H9 (cell line): Measurements from ENCODE around the gene HGS. TPM values are rescaled to one million over a fixed set of nuclear protein-coding genes. Genes with fewer than 3 reads are reported as not detected.
A peak's percentile ranks its signal among the peaks of the same experiment; 100 is the strongest.
"Not testable (repeated sequence)": the region's sequence is repeated elsewhere in the genome, so short reads cannot be mapped to it uniquely, and the experiment has no call there.

Source experiments
- DNase-seq: peaks from one replicate; pipeline ENCODE4 v3.0.0-alpha.2; 2017
- H2AFZ ChIP-seq: one replicate; pipeline ENCODE4 v1.6.1; 2013; ENCODE audit warnings: mild to moderate bottlenecking, low read length, control low read depth, moderate library complexity
- H2AK5ac ChIP-seq: 2 replicates; pipeline ENCODE4 v1.6.1; 2013; ENCODE audit warnings: low read length, control low read depth, mixed read lengths; ENCODE audit not compliant: insufficient read length
- H2BK120ac ChIP-seq: one replicate; pipeline ENCODE4 v1.6.1; 2013; ENCODE audit warnings: low read depth, mild to moderate bottlenecking, low read length, control low read depth, inconsistent platforms; ENCODE audit not compliant: poor library complexity, severe bottlenecking
- H2BK12ac ChIP-seq: 2 replicates; pipeline ENCODE4 v1.6.1; 2013; ENCODE audit warnings: low read length, control low read depth, mixed read lengths, low read depth; ENCODE audit not compliant: insufficient read length
- H2BK15ac ChIP-seq: 2 replicates; pipeline ENCODE4 v1.6.1; 2013; ENCODE audit warnings: low read depth, low read length, control low read depth
- H2BK20ac ChIP-seq: one replicate; pipeline ENCODE4 v1.6.1; 2013; ENCODE audit warnings: low read depth, mild to moderate bottlenecking, low read length, control low read depth, inconsistent platforms; ENCODE audit not compliant: poor library complexity, severe bottlenecking
- H2BK5ac ChIP-seq: 2 replicates; pipeline ENCODE4 v1.6.1; 2013; ENCODE audit warnings: low read length, control low read depth, mixed read lengths; ENCODE audit not compliant: insufficient read length
- H3K14ac ChIP-seq: 2 replicates; pipeline ENCODE4 v1.6.1; 2013; ENCODE audit warnings: low read length, control low read depth; ENCODE audit not compliant: insufficient read depth
- H3K18ac ChIP-seq: 2 replicates; pipeline ENCODE4 v1.6.1; 2013; ENCODE audit warnings: low read depth, mild to moderate bottlenecking, mixed read lengths, low read length, control low read depth; ENCODE audit not compliant: insufficient read length
- H3K23ac ChIP-seq: 2 replicates; pipeline ENCODE4 v1.6.1; 2013; ENCODE audit warnings: low read length, control low read depth, mixed read lengths, low read depth; ENCODE audit not compliant: insufficient read length
- H3K23me2 ChIP-seq: 2 replicates; pipeline ENCODE4 v1.6.1; 2013; ENCODE audit warnings: low read depth, mild to moderate bottlenecking, mixed read lengths, low read length, control low read depth; ENCODE audit not compliant: insufficient read length, poor library complexity, severe bottlenecking
- H3K27ac ChIP-seq: 2 replicates; pipeline ENCODE4 v1.5.1; 2013; ENCODE audit warnings: low read length, control low read depth, mixed read lengths, low read depth; ENCODE audit not compliant: insufficient read length
- H3K27me3 ChIP-seq: 2 replicates; pipeline ENCODE4 v1.6.1; 2013; ENCODE audit warnings: low read length, control low read depth, inconsistent platforms; ENCODE audit not compliant: insufficient read depth
- H3K4ac ChIP-seq: 2 replicates; pipeline ENCODE4 v1.6.1; 2013; ENCODE audit warnings: low read depth, mild to moderate bottlenecking, control low read depth, inconsistent platforms, low read length, moderate library complexity
- H3K4me1 ChIP-seq: 2 replicates; pipeline ENCODE4 v1.6.1; 2013; ENCODE audit warnings: low read length, control low read depth, inconsistent platforms; ENCODE audit not compliant: insufficient read depth
- H3K4me2 ChIP-seq: 2 replicates; pipeline ENCODE4 v1.6.1; 2013; ENCODE audit warnings: low read length, control low read depth, mixed read lengths; ENCODE audit not compliant: insufficient read length, insufficient read depth
- H3K56ac ChIP-seq: 2 replicates; pipeline ENCODE4 v1.6.1; 2013; ENCODE audit warnings: low read depth, mild to moderate bottlenecking, mixed read lengths, low read length, control low read depth; ENCODE audit not compliant: insufficient read length
- H3K79me1 ChIP-seq: 2 replicates; pipeline ENCODE4 v1.6.1; 2013; ENCODE audit warnings: low read depth, mild to moderate bottlenecking, moderate library complexity, low read length, control low read depth, inconsistent platforms; ENCODE audit not compliant: insufficient read depth, poor library complexity, severe bottlenecking
- H3K79me2 ChIP-seq: 2 replicates; pipeline ENCODE4 v1.6.1; 2013; ENCODE audit warnings: low read length, control low read depth, inconsistent platforms; ENCODE audit not compliant: insufficient read depth
- H3K9ac ChIP-seq: 2 replicates; pipeline ENCODE4 v1.6.1; 2013; ENCODE audit warnings: low read length, control low read depth, mixed read lengths; ENCODE audit not compliant: insufficient read length; ENCODE audit errors: extremely low read depth
- H3K9me3 ChIP-seq: one replicate; pipeline ENCODE4 v1.6.1; 2013; ENCODE audit warnings: low read depth, low read length, inconsistent platforms; ENCODE audit not compliant: control insufficient read depth
- H3T11ph ChIP-seq: one replicate; pipeline ENCODE4 v1.6.1; 2013; ENCODE audit warnings: mild to moderate bottlenecking, low read length, control low read depth, inconsistent platforms
- H4K20me1 ChIP-seq: one replicate; pipeline ENCODE4 v1.6.1; 2013; ENCODE audit not compliant: control insufficient read depth, insufficient read length, insufficient read depth
- H4K5ac ChIP-seq: 2 replicates; pipeline ENCODE4 v1.6.1; 2013; ENCODE audit warnings: low read depth, mild to moderate bottlenecking, mixed read lengths, low read length, control low read depth; ENCODE audit not compliant: insufficient read length
- H4K8ac ChIP-seq: replicated peaks from 2 replicates; pipeline ENCODE4 v1.6.1; 2013; ENCODE audit warnings: low read length, control low read depth, mixed read lengths, low read depth; ENCODE audit not compliant: insufficient read length
- H4K91ac ChIP-seq: 2 replicates; pipeline ENCODE4 v1.6.1; 2013; ENCODE audit warnings: low read depth, mild to moderate bottlenecking, moderate library complexity, mixed read lengths, low read length, control low read depth; ENCODE audit not compliant: insufficient read length
- H3K27ac Mint-ChIP-seq, 3 experiments: 2 replicates in 2 of 3; 3 replicates in 1 of 3; pipeline ENCODE4 v1.8.0; 2020 to 2021; ENCODE audit warnings: mixed read lengths in 3 of 3, mild to moderate bottlenecking in 1 of 3, moderate library complexity in 1 of 3
- H3K27me3 Mint-ChIP-seq: 2 replicates; pipeline ENCODE4 v1.8.0; 2021; ENCODE audit warnings: low read depth, mild to moderate bottlenecking, moderate library complexity, mixed read lengths
- H3K36me3 Mint-ChIP-seq, 3 experiments: 2 replicates in 2 of 3; 3 replicates in 1 of 3; pipeline ENCODE4 v1.8.0; 2020 to 2021; ENCODE audit warnings: low read depth in 3 of 3, mixed read lengths in 3 of 3; ENCODE audit not compliant: insufficient read depth in 1 of 3
- H3K4me1 Mint-ChIP-seq, 2 experiments: 2 replicates each; pipeline ENCODE4 v1.8.0; 2020; ENCODE audit warnings: mixed read lengths in 2 of 2
- H3K4me3 Mint-ChIP-seq, 2 experiments: 2 replicates in 1 of 2; 3 replicates in 1 of 2; pipeline ENCODE4 v1.8.0; 2020 to 2021; ENCODE audit warnings: mild to moderate bottlenecking in 2 of 2, mixed read lengths in 2 of 2, moderate library complexity in 1 of 2
- H3K9me3 Mint-ChIP-seq, 2 experiments: 2 replicates in 1 of 2; 3 replicates in 1 of 2; pipeline ENCODE4 v1.8.0; 2020; ENCODE audit warnings: mild to moderate bottlenecking in 2 of 2, mixed read lengths in 2 of 2, moderate library complexity in 1 of 2
- WGBS: extraction: QIAGEN DNeasy Blood & Tissue Kit; methylation state at CpG from one replicate; pipeline ENCODE4 v1.1.7; 2013; ENCODE audit warnings: missing lambda C conversion rate, low lambda C conversion rate, mixed read lengths; ENCODE audit not compliant: insufficient read length; ENCODE audit errors: extremely low coverage; 5-methylcytosine and 5-hydroxymethylcytosine counted together
- total RNA-seq: library from RNA; stranded (reverse); gene quantifications from 2 replicates; pipeline ENCODE4 v1.2.1, GENCODE V29; 2021
- TF ChIP-seq, protein P1 (sequence below): fragments of 200-600 bp; sonication (generic); conservative IDR thresholded peaks from 3 replicates; pipeline ENCODE4 v1.8.0; 2021; ENCODE audit warnings: antibody characterized with exemption, mild to moderate bottlenecking

The HGS gene
- total RNA-seq, 1 experiment from 2014 or later: 106 TPM

DNA sequence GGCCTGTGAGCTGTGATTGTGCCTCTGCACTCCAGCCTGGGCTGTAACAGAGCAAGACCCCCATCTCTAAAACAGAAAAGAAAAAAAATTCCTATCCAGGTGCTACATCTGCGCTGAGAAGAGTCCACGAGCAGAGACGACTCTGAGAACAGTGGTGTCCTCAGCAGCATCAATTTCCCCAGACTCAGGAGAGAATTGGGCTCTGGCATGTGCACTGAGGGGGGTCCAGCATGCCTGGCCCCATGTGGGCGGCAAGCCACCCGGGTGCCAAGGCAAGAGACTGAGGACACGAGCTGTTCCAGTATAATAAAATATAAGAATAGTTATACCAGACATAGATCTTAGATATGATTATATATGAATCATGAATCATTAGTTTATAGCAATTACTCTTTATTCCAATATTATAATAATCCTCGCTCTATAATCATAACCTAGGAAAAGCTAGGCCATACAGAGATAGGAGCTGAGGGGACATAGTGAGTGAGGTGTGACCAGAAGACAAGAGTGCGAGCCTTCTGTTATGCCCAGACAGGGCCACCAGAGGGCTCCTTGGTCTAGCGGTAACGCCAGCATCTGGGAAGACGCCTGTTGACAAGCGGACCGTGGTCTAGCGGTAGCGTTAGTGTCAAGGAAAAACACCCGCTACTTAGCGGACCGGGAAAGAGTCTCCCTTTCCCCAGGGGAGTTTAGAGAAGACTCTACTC is 8.1 kb upstream of the HGS start:
- peak; percentile 61 for DNase-seq
- not testable (repeated sequence) for H2BK5ac ChIP-seq, H3T11ph ChIP-seq, H3K27me3 Mint-ChIP-seq, H4K91ac ChIP-seq, H2BK12ac ChIP-seq, H2AFZ ChIP-seq, H3K27ac Mint-ChIP-seq, H2BK120ac ChIP-seq, H2AK5ac ChIP-seq, H2BK20ac ChIP-seq, H3K23ac ChIP-seq, H3K4me1 Mint-ChIP-seq, H3K18ac ChIP-seq, H3K9ac ChIP-seq, H3K27me3 ChIP-seq, H2BK15ac ChIP-seq, H3K79me1 ChIP-seq, H3K9me3 Mint-ChIP-seq, H4K20me1 ChIP-seq, H3K27ac ChIP-seq, H3K4me2 ChIP-seq, H3K4me1 ChIP-seq, H3K14ac ChIP-seq, H3K23me2 ChIP-seq, H3K79me2 ChIP-seq, H3K56ac ChIP-seq, H3K4me3 Mint-ChIP-seq, H3K9me3 ChIP-seq, H4K8ac ChIP-seq, H4K5ac ChIP-seq, H3K4ac ChIP-seq
- TF ChIP-seq, protein P1, sequence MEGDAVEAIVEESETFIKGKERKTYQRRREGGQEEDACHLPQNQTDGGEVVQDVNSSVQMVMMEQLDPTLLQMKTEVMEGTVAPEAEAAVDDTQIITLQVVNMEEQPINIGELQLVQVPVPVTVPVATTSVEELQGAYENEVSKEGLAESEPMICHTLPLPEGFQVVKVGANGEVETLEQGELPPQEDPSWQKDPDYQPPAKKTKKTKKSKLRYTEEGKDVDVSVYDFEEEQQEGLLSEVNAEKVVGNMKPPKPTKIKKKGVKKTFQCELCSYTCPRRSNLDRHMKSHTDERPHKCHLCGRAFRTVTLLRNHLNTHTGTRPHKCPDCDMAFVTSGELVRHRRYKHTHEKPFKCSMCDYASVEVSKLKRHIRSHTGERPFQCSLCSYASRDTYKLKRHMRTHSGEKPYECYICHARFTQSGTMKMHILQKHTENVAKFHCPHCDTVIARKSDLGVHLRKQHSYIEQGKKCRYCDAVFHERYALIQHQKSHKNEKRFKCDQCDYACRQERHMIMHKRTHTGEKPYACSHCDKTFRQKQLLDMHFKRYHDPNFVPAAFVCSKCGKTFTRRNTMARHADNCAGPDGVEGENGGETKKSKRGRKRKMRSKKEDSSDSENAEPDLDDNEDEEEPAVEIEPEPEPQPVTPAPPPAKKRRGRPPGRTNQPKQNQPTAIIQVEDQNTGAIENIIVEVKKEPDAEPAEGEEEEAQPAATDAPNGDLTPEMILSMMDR: peak; percentile 73
- WGBS: no CpG with 5 or more reads among the region's 18 CpGs
- peaks cover 22 to 43% (median 40%) of the 10 kb centered on the region in 3 experiments; a peak in 6 of 7 replicates for H3K36me3 Mint-ChIP-seq
